HEK293T (cell line): ENCODE measurements around the gene RLBP1.

Source experiments
- ARNT ChIP-seq: fragments of 450-650 bp; IDR thresholded peaks from 2 replicates; pipeline ENCODE4 v1.6.1; 2017; ENCODE audit warnings: mild to moderate bottlenecking
- BHLHE40 ChIP-seq: fragments of 450-650 bp; IDR thresholded peaks from 2 replicates; pipeline ENCODE4 v1.6.1; 2016; ENCODE audit warnings: mild to moderate bottlenecking, moderate library complexity, borderline replicate concordance
- CTBP1 ChIP-seq: fragments of 450-650 bp; IDR thresholded peaks from 2 replicates; pipeline ENCODE4 v1.6.1; 2016; ENCODE audit warnings: borderline replicate concordance
- ELF4 ChIP-seq: fragments of 450-650 bp; IDR thresholded peaks from 2 replicates; pipeline ENCODE4 v1.6.1; 2017; ENCODE audit warnings: antibody characterized with exemption
- FOXA1 ChIP-seq: fragments of 450-650 bp; IDR thresholded peaks from 2 replicates; pipeline ENCODE4 v1.6.1; 2016; ENCODE audit warnings: mild to moderate bottlenecking
- FOXK2 ChIP-seq: fragments of 450-650 bp; IDR thresholded peaks from 2 replicates; pipeline ENCODE4 v1.6.1; 2016; ENCODE audit warnings: mild to moderate bottlenecking
- FOXM1 ChIP-seq: fragments of 450-650 bp; IDR thresholded peaks from 2 replicates; pipeline ENCODE4 v1.6.1; 2017; ENCODE audit warnings: mild to moderate bottlenecking, borderline replicate concordance
- HDGF ChIP-seq: fragments of 450-650 bp; IDR thresholded peaks from 2 replicates; pipeline ENCODE4 v1.6.1; 2017; ENCODE audit warnings: antibody characterized with exemption, borderline replicate concordance
- SP1 ChIP-seq: fragments of 450-650 bp; IDR thresholded peaks from 2 replicates; pipeline ENCODE4 v1.6.1; 2017
- SUZ12 ChIP-seq: fragments of 450-650 bp; IDR thresholded peaks from 2 replicates; pipeline ENCODE4 v1.6.1; 2016; ENCODE audit warnings: mild to moderate bottlenecking
- TARDBP ChIP-seq: fragments of 450-650 bp; IDR thresholded peaks from 2 replicates; pipeline ENCODE4 v1.6.1; 2016
- ZNF384 ChIP-seq: fragments of 450-650 bp; IDR thresholded peaks from 2 replicates; pipeline ENCODE4 v1.6.1; 2016

DNA sequence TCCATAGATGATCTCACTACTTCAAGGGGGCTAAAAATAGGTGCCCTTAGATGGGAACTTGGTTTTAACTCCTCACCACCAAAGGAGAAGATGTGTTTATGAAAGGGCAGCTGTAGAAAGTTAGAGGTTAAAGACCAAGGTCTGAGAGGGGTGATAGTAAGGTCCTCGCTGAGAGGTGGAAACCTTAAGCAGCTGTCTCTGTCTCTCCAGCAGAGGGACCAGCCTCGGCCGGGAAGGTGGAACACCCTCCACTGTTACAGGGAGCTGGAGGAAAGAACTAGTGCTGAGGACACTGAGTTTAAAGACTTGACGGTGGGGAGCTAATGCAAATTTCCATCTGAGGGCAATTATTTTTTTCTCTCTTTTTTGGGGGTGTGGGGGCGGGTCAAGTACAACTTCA lies 8.9 kb upstream of the RLBP1 start:
- no peak for TF ChIP-seq BHLHE40
- TF ChIP-seq SP1 = no peak
- TF ChIP-seq FOXM1 = no peak
- TF ChIP-seq ZNF384 = no peak
- TF ChIP-seq ARNT = no peak
- TF ChIP-seq FOXA1 = no peak
- TF ChIP-seq FOXK2 = no peak
- no peak for TF ChIP-seq TARDBP
- no peak for TF ChIP-seq ELF4
- no peak for TF ChIP-seq CTBP1
- no peak for TF ChIP-seq HDGF
- no peak for TF ChIP-seq SUZ12
